SK-N-SH (cell line): ENCODE measurements around the gene ACVR1B. TPM values are rescaled to one million over a fixed set of nuclear protein-coding genes. Genes with fewer than 3 reads are reported as not detected.

Source experiments
- CTCF ChIA-PET: fragments of 300-600, 350-600 bp; formaldehyde crosslinking; extraction: SDS; loops from one replicate; lab custom pipeline; 2021; lab: Yijun Ruan, JAX
- POLR2A ChIA-PET: fragments of 350-600 bp; sonication (Branson Sonifier 250); formaldehyde crosslinking; extraction: SDS; loops from one replicate; lab custom pipeline; 2020; ENCODE audit warnings: antibody characterized with exemption, inconsistent platforms; lab: Yijun Ruan, JAX
- DNase-seq: peaks from one replicate; pipeline ENCODE4 v3.0.0; 2012
- H2AFZ ChIP-seq: fragments of 200-600 bp; sonication (generic); 2 replicates; pipeline ENCODE4 v1.8.1; 2016; ENCODE audit warnings: antibody characterized with exemption, mild to moderate bottlenecking, low read depth
- H3F3A ChIP-seq: fragments of 200-600 bp; sonication (generic); replicated peaks from 2 replicates; pipeline ENCODE3; 2016; ENCODE audit warnings: antibody characterized with exemption, mild to moderate bottlenecking; ENCODE audit not compliant: insufficient read depth
- H3K27ac ChIP-seq, 2 experiments: fragments of 200-500 bp in 1 of 2; fragments of 200-600 bp in 1 of 2; sonication (Bioruptor generic) in 1 of 2; sonication (generic), shearing (Covaris generic) in 1 of 2; 2 replicates each; pipeline versions ENCODE4 v1.5.1 to v1.6.1; 2014 to 2016; ENCODE audit warnings: low read depth in 2 of 2, inconsistent platforms in 1 of 2, low read length in 1 of 2, mild to moderate bottlenecking in 1 of 2, mixed read lengths in 1 of 2
- H3K27me3 ChIP-seq: fragments of 200-600 bp; sonication (generic), shearing (Covaris generic); 2 replicates; pipeline ENCODE4 v1.6.1; 2016; ENCODE audit warnings: mixed run types; ENCODE audit not compliant: insufficient read depth
- H3K36me3 ChIP-seq, 2 experiments: fragments of 200-500 bp in 1 of 2; fragments of 200-600 bp in 1 of 2; sonication (Bioruptor generic) in 1 of 2; sonication (generic) in 1 of 2; replicated peaks in 1 of 2; 2 replicates each; pipeline versions ENCODE3 to v1.5.1; 2014 to 2016; ENCODE audit warnings: low read length in 1 of 2, mild to moderate bottlenecking in 1 of 2; ENCODE audit not compliant: insufficient read depth in 2 of 2, control insufficient read depth in 1 of 2
- H3K4me1 ChIP-seq, 2 experiments: fragments of 200-500 bp in 1 of 2; fragments of 200-600 bp in 1 of 2; sonication (Bioruptor generic) in 1 of 2; sonication (generic), shearing (Covaris generic) in 1 of 2; 2 replicates each; pipeline versions ENCODE4 v1.5.1 to v1.6.1; 2014 to 2016; ENCODE audit warnings: low read depth in 1 of 2, low read length in 1 of 2, mixed run types in 1 of 2; ENCODE audit not compliant: insufficient read depth in 2 of 2, control insufficient read depth in 1 of 2
- H3K4me2 ChIP-seq: fragments of 200-600 bp; sonication (generic), shearing (Covaris generic); 2 replicates; pipeline ENCODE4 v1.6.1; 2017; ENCODE audit warnings: mixed run types
- H3K4me3 ChIP-seq, 2 experiments: fragments of 200-500 bp in 1 of 2; fragments of 200-600 bp in 1 of 2; sonication (Bioruptor generic) in 1 of 2; sonication (generic), shearing (Covaris generic) in 1 of 2; 2 replicates each; pipeline versions ENCODE4 v1.5.1 to v1.8.1; 2014 to 2016; ENCODE audit warnings: low read depth in 2 of 2, inconsistent platforms in 1 of 2, low read length in 1 of 2, mild to moderate bottlenecking in 1 of 2, mixed read lengths in 1 of 2, moderate library complexity in 1 of 2
- H3K79me2 ChIP-seq: fragments of 200-600 bp; sonication (generic); 2 replicates; pipeline ENCODE4 v1.8.1; 2017; ENCODE audit warnings: mild to moderate bottlenecking; ENCODE audit not compliant: insufficient read depth
- H3K9ac ChIP-seq: fragments of 200-600 bp; sonication (generic); 2 replicates; pipeline ENCODE4 v1.6.1; 2017; ENCODE audit warnings: mixed run types
- H3K9me2 ChIP-seq: fragments of 200-600 bp; sonication (generic); 2 replicates; pipeline ENCODE4 v1.6.1; 2017; ENCODE audit warnings: mixed run types
- H3K9me3 ChIP-seq: fragments of 200-600 bp; sonication (generic); 2 replicates; pipeline ENCODE4 v1.6.1; 2017; ENCODE audit warnings: mixed run types, mild to moderate bottlenecking, moderate library complexity
- H4K20me1 ChIP-seq: fragments of 200-600 bp; sonication (generic); 2 replicates; pipeline ENCODE4 v1.6.1; 2017; ENCODE audit warnings: mild to moderate bottlenecking, mixed run types; ENCODE audit not compliant: insufficient read depth
- MXI1 ChIP-seq: IDR thresholded peaks from 2 replicates; pipeline ENCODE4 v1.6.1; 2012; ENCODE audit warnings: mild to moderate bottlenecking, low read depth, low read length, improper control_type of control experiment
- NFIC ChIP-seq: IDR thresholded peaks from 2 replicates; pipeline ENCODE4 v1.4.0; 2012; ENCODE audit warnings: borderline replicate concordance
- RAD21 ChIP-seq: IDR thresholded peaks from 2 replicates; pipeline ENCODE4 v1.6.1; 2012; ENCODE audit warnings: mild to moderate bottlenecking, low read length
- RCOR1 ChIP-seq: fragments of 150-350 bp; IDR thresholded peaks from 2 replicates; pipeline ENCODE4 v1.6.1; 2017; ENCODE audit warnings: antibody characterized with exemption, low read length
- RXRA ChIP-seq: IDR thresholded peaks from 2 replicates; pipeline ENCODE4 v1.4.0; 2012; ENCODE audit warnings: low read depth, mild to moderate bottlenecking, borderline replicate concordance
- SMC3 ChIP-seq: IDR thresholded peaks from 2 replicates; pipeline ENCODE4 v1.6.1; 2012; ENCODE audit warnings: low read depth, low read length, improper control_type of control experiment
- TAF1 ChIP-seq: IDR thresholded peaks from 2 replicates; pipeline ENCODE4 v1.6.1; 2012; ENCODE audit warnings: low read depth, mild to moderate bottlenecking, low read length, moderate library complexity, borderline replicate concordance
- WGBS: methylation state at CpG from one replicate; pipeline ENCODE4 v1.1.6; 2017; ENCODE audit warnings: low lambda C conversion rate; 5-methylcytosine and 5-hydroxymethylcytosine counted together
- polyA plus RNA-seq, 3 experiments: library from polyadenylated mRNA; depleted of rRNA; stranded (reverse); fragments of >200 nt; gene quantifications; 2 replicates each; pipeline ENCODE4 v1.2.3, GENCODE V29; 2012
- TF ChIP-seq, protein P1 (sequence below): fragments of 200-600 bp; sonication (generic); IDR thresholded peaks from 2 replicates; pipeline ENCODE4 v1.6.1; 2017; ENCODE audit warnings: antibody characterized with exemption, mild to moderate bottlenecking, moderate library complexity
- TF ChIP-seq, protein P2 (sequence below): fragments of 150-350 bp; IDR thresholded peaks from 2 replicates; pipeline ENCODE4 v1.6.1; 2017; ENCODE audit warnings: antibody characterized with exemption, low read length, low read depth, borderline replicate concordance
- TF ChIP-seq, protein P3 (sequence below): IDR thresholded peaks from 2 replicates; pipeline ENCODE4 v1.6.1; 2012; ENCODE audit warnings: mild to moderate bottlenecking, low read depth, low read length, moderate library complexity
- TF ChIP-seq, protein P4 (sequence below): IDR thresholded peaks from 2 replicates; pipeline ENCODE4 v1.4.0; 2012; ENCODE audit warnings: low read depth, borderline replicate concordance
- TF ChIP-seq, protein P5 (sequence below): IDR thresholded peaks from 2 replicates; pipeline ENCODE4; 2012
- TF ChIP-seq, protein P6 (sequence below): fragments of 150-350 bp; IDR thresholded peaks from 2 replicates; pipeline ENCODE4 v1.6.1; 2016; ENCODE audit warnings: mild to moderate bottlenecking, low read depth, low read length

ACVR1B gene
- polyA plus RNA-seq, 1 of the 3 experiments (the other 2 are of a cell fraction), result 12.1 TPM

DNA sequence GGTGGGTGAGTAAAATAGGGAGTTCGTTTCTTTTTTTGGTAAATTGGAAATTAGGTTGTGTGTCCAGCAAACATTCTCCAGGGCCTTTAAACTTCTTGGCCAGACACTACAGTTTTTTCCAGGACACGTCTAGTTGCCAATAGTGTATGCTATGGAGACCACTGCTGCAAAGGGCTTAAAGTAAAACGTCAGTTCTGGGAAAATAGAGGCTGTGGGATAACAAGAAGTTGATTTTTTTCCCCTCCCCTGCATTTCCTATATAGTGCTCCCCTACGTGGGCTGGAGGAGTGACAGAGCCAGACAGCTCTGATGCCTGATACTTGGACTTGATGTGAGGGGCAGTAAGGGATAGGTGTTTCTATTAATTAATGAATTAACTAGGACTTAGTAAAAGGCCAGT lies 2.4 kb downstream of the ACVR1B start:
- H3K9me2 ChIP-seq, result no peaks in the 10 kb centered on the region
- peak overlapping the region in 1 of 2 experiments; percentile 89; a peak in 2 of 4 replicates for H3K27ac ChIP-seq
- H3F3A ChIP-seq, result peaks cover 11% of the 10 kb centered on the region
- H3K9me3 ChIP-seq, result no peaks in the 10 kb centered on the region
- TF ChIP-seq NFIC (no peak), RXRA (no peak), SMC3 (no peak), TAF1 (no peak), RCOR1 (no peak), MXI1 (no peak), RAD21 (no peak)
- TF ChIP-seq, protein P1, sequence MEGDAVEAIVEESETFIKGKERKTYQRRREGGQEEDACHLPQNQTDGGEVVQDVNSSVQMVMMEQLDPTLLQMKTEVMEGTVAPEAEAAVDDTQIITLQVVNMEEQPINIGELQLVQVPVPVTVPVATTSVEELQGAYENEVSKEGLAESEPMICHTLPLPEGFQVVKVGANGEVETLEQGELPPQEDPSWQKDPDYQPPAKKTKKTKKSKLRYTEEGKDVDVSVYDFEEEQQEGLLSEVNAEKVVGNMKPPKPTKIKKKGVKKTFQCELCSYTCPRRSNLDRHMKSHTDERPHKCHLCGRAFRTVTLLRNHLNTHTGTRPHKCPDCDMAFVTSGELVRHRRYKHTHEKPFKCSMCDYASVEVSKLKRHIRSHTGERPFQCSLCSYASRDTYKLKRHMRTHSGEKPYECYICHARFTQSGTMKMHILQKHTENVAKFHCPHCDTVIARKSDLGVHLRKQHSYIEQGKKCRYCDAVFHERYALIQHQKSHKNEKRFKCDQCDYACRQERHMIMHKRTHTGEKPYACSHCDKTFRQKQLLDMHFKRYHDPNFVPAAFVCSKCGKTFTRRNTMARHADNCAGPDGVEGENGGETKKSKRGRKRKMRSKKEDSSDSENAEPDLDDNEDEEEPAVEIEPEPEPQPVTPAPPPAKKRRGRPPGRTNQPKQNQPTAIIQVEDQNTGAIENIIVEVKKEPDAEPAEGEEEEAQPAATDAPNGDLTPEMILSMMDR, result no peak
- TF ChIP-seq, protein P2, sequence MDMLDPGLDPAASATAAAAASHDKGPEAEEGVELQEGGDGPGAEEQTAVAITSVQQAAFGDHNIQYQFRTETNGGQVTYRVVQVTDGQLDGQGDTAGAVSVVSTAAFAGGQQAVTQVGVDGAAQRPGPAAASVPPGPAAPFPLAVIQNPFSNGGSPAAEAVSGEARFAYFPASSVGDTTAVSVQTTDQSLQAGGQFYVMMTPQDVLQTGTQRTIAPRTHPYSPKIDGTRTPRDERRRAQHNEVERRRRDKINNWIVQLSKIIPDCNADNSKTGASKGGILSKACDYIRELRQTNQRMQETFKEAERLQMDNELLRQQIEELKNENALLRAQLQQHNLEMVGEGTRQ, result no peak
- TF ChIP-seq, protein P3, sequence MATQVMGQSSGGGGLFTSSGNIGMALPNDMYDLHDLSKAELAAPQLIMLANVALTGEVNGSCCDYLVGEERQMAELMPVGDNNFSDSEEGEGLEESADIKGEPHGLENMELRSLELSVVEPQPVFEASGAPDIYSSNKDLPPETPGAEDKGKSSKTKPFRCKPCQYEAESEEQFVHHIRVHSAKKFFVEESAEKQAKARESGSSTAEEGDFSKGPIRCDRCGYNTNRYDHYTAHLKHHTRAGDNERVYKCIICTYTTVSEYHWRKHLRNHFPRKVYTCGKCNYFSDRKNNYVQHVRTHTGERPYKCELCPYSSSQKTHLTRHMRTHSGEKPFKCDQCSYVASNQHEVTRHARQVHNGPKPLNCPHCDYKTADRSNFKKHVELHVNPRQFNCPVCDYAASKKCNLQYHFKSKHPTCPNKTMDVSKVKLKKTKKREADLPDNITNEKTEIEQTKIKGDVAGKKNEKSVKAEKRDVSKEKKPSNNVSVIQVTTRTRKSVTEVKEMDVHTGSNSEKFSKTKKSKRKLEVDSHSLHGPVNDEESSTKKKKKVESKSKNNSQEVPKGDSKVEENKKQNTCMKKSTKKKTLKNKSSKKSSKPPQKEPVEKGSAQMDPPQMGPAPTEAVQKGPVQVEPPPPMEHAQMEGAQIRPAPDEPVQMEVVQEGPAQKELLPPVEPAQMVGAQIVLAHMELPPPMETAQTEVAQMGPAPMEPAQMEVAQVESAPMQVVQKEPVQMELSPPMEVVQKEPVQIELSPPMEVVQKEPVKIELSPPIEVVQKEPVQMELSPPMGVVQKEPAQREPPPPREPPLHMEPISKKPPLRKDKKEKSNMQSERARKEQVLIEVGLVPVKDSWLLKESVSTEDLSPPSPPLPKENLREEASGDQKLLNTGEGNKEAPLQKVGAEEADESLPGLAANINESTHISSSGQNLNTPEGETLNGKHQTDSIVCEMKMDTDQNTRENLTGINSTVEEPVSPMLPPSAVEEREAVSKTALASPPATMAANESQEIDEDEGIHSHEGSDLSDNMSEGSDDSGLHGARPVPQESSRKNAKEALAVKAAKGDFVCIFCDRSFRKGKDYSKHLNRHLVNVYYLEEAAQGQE, result no peak
- TF ChIP-seq, protein P4, sequence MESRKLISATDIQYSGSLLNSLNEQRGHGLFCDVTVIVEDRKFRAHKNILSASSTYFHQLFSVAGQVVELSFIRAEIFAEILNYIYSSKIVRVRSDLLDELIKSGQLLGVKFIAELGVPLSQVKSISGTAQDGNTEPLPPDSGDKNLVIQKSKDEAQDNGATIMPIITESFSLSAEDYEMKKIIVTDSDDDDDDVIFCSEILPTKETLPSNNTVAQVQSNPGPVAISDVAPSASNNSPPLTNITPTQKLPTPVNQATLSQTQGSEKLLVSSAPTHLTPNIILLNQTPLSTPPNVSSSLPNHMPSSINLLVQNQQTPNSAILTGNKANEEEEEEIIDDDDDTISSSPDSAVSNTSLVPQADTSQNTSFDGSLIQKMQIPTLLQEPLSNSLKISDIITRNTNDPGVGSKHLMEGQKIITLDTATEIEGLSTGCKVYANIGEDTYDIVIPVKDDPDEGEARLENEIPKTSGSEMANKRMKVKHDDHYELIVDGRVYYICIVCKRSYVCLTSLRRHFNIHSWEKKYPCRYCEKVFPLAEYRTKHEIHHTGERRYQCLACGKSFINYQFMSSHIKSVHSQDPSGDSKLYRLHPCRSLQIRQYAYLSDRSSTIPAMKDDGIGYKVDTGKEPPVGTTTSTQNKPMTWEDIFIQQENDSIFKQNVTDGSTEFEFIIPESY, result no peak
- TF ChIP-seq, protein P5, sequence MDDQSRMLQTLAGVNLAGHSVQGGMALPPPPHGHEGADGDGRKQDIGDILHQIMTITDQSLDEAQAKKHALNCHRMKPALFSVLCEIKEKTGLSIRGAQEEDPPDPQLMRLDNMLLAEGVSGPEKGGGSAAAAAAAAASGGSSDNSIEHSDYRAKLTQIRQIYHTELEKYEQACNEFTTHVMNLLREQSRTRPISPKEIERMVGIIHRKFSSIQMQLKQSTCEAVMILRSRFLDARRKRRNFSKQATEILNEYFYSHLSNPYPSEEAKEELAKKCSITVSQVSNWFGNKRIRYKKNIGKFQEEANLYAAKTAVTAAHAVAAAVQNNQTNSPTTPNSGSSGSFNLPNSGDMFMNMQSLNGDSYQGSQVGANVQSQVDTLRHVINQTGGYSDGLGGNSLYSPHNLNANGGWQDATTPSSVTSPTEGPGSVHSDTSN, result no peak
- TF ChIP-seq, protein P6, sequence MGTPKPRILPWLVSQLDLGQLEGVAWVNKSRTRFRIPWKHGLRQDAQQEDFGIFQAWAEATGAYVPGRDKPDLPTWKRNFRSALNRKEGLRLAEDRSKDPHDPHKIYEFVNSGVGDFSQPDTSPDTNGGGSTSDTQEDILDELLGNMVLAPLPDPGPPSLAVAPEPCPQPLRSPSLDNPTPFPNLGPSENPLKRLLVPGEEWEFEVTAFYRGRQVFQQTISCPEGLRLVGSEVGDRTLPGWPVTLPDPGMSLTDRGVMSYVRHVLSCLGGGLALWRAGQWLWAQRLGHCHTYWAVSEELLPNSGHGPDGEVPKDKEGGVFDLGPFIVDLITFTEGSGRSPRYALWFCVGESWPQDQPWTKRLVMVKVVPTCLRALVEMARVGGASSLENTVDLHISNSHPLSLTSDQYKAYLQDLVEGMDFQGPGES, result no peak
- H3K9ac ChIP-seq, result no peak overlapping the region
- WGBS, result 56% methylated on average over 4 of the region's 4 CpGs
- peak overlapping the region in 1 of 2 experiments; percentile 94; a peak in 1 of 4 replicates for H3K4me3 ChIP-seq
- H3K36me3 ChIP-seq, result peaks cover 0 to 7% of the 10 kb centered on the region in 2 experiments
- 0 out of 2 replicates have a peak overlapping the region, but pooled peaks have one; percentile 15 for H3K4me2 ChIP-seq
- ChIA-PET POLR2A (no interaction called here), CTCF (interaction anchor here (0.6 to 3.6 kb wide), 8 partner anchors 8 to 870 kb away, joined by 3 to 18 read pairs (median 4); no protein-coding TSS in a partner anchor)
- 0 out of 2 replicates have a peak, but pooled peaks cover 9% of the 10 kb centered on the region for H3K27me3 ChIP-seq
- no peaks in the 10 kb centered on the region; the same call in 1 of the 2 replicates for H4K20me1 ChIP-seq
- H3K4me1 ChIP-seq, result peaks cover 6 to 22% of the 10 kb centered on the region in 2 experiments; a peak in 2 of 4 replicates
- peaks cover 44% of the 10 kb centered on the region for H3K79me2 ChIP-seq
- no peak for DNase-seq
- no peak overlapping the region for H2AFZ ChIP-seq
